GM18526 (cell line): Measurements from ENCODE around the gene TPBGL.

Experiments used
- POLR2A ChIP-seq: IDR thresholded peaks from 3 replicates; pipeline ENCODE4 v1.6.1; 2011; ENCODE audit not compliant: insufficient read length; ENCODE audit errors: extremely low read depth

TPBGL gene

GRCh38 chr11:75260396-75261170, 20.0 kb downstream of the TPBGL start:
- TF ChIP-seq POLR2A: no peak

- no peak for TF ChIP-seq POLR2A
These were observed 21.4 kb downstream of the TPBGL start for GRCh38 chr11:75261902-75262361.

DNA sequence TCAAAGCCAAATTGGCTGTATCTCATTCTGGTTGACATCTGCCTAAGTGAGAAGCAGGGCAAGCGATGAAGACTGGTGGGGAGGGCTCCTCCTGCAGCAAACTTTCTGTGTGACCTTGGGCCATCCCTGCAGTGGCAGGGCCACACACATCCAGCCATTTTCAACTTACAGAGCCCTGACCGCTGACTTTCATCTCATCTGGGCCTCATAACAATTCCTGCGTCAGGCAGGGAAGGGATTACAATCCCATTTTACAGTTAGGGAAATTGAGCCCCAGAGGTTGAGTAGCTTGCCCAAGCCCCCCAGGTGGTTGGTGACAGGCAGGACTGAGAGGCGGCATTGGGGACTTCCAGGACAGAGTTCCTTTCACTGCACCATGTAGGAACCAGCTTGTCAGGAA, 21.9 kb downstream of the TPBGL start:
- TF ChIP-seq POLR2A: no peak

DNA sequence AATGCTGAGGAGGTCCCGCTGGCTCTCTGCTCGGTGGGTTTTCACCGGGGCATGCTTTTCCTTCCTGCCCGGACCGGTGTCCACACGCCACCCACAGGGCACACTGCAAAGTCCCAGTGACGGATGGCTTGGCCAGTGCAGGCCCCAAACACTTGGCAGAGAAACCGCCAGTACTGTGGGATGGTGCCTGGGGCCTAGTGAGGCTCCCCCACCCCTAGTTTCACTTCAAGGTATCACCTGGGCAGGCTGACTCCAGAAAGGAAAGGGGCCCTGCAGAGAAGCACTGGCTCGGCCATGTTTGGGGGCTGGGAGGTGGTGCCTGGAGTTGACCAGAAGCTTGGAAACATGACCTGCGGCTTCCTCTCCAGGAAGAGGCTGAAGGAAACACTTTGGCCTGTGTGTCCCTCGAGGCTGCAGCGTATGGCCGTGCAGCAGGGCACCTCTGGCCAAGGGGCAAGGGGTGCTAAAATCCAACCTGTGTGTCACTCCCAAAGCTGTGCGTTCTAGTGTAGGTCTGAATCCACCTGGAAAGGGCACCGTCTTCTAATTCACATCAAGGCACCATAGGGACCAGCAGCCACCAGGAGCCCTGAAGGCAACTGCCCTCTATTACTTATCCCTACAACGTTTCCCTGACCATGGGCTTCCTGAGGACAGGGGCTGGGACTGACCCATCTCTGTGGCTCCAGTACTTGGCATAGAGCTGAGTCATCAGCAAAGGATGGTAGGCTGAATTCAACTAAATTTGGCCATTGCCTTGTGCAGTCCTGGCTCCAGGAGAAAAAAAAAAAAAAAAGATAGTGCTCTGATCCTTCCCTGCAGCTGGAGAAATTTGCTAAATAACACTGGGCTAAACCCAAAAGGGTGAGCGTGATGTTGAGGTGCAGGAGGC, 22.6 kb downstream of the TPBGL start:
- no peak for TF ChIP-seq POLR2A

GRCh38 chr11:75263944-75264349, 23.4 kb downstream of the TPBGL start:
- TF ChIP-seq POLR2A: no peak

GRCh38 chr11:75264356-75264755, 23.8 kb downstream of the TPBGL start:
- no peak for TF ChIP-seq POLR2A

DNA sequence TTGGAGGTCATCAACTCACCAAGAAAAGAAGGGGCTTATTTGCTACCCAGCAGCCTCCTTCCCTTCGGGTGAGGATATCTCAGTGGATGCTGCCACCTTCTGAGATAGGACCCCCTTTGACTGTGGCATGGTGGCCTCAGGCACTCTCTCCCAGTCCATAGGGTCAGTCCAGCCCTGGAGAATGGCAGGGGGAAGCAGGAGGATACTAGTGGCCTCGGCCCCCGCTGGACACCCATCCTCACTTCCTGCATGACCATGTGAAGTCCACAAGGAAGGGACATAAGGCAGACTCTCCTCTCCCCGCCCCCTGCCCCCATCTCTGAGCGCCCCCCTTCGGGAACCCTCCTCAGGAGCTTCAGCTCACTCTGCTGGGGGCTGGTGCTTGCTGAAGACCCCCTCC, 24.4 kb downstream of the TPBGL start:
- TF ChIP-seq POLR2A: no peak

DNA sequence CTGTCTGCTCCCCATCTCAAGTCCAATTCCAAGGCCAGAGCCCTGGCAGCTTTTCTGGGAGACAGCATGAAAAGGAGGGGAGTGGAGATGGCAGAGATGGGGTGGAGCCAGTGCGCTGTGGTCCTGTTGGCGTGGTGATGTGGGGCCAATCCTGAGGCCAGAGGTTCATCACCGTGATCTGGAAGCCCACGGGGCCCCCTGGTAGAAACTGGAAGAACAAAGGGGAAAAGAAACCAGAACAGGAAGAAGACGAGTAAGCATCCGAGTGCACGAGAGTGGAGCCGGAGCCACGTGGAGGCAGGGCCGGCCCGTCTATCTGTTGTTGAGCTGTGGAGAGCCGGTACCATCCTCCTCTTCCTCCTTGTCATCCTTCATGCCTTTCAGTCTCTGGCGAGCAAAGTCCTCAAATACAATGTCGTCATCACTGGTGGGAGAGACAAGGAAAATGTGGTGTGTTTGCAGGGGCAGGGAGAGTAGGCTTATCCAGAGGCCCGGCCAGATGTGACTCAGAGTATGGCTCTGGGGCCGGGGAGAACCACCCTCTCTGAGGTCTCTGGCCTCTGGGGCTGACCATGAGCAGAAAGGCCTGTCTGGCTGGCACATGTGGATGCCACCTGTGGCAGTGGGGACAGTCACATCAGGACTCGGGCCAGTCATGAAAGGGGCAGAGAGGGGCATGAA, 25.4 kb downstream of the TPBGL start:
- no peak for TF ChIP-seq POLR2A

GRCh38 chr11:75267171-75267970, 26.8 kb downstream of the TPBGL start:
- TF ChIP-seq POLR2A: no peak

DNA sequence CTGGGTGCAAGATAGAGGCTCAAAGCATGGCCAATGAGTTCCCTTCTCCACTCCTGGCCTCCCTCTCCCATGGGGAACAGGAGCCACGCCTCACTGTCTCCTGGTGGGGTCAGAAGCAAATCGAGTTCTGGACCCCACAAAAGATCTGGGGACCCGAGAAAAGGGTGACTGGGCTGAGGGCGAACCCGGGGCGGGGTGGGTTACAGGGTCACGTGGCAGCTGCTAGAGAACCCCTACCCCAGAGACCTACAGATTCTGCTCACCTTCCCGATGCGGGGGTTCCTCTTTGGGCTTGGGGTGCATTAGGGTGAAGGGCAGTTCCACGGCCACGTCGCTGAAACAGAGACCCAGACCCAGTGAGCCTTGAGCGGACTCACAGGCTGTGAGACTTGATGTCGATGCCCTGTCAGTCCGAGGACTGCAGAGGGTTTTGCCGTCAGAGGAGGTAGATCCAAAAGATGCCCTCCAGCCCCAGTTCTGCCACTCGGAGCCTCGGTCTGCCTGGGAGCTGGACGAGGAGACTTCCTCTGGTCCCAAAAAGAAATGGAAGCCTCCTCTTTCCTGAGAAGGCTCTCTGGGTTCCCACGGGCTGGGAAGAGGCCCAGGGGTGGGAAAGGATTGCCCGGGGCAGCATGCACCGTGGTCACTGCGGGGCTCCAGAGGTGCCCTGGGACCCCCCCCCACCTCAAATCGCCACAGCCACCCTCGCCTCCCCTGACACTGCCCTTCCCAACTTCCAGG, 28.2 kb downstream of the TPBGL start:
- no peak for TF ChIP-seq POLR2A

- no peak for TF ChIP-seq POLR2A
These were observed 28.7 kb downstream of the TPBGL start for GRCh38 chr11:75269367-75269660.

DNA sequence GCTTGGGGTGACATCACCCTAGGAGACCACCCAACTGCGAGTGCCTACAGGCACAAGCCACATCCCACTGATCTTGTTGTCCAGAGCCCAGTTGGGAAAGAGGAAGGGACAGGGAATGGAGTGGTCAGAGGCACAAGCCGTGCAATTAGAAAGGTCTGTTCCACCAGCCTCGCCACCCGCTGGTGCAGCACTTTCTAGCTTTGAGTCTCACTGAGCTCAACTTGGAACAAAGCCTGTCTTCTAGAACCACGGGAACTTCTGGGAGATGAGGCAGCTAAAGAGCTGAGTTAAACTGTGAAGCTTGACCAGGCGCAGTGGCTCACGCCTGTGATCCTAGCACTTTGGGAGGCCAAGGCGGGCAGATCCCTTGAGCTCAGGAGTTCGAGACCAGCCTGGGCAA, 29.3 kb downstream of the TPBGL start:
- TF ChIP-seq POLR2A: no peak

GRCh38 chr11:75270896-75271418, 30.4 kb downstream of the TPBGL start:
- TF ChIP-seq POLR2A: no peak

DNA sequence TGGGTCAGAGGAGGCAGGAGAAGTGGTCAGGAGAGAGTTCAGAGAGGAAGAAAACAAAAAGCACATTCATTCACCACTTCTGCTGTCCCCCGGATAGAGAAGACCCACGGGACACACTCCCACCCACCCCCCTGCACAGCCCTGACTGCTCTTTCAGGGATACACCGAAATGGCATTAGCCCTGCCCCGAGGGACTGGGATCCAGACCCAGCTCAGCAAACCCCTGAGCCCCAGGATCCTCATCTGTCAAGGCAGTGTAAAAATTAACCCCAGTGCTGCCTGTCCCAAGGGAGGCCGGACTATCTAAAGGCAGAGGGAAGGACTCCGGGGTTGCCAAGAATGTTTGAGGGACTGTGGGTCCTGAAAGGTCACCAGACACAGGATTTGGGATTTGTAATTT, 31.2 kb downstream of the TPBGL start:
- TF ChIP-seq POLR2A: no peak
